Epithelial cell of esophagus (primary cell): ENCODE measurements around the gene SPRR4.

Source experiments
- DNase-seq: peaks from one replicate; pipeline ENCODE4 v3.0.0; 2010; ENCODE audit warnings: low read depth
- H3K4me3 ChIP-seq: 2 replicates; pipeline ENCODE4 v1.5.1; 2011; ENCODE audit warnings: mild to moderate bottlenecking, low read length, control low read depth
- TF ChIP-seq, protein P1 (sequence below): IDR thresholded peaks from 2 replicates; pipeline ENCODE4 v1.5.1; 2011; ENCODE audit warnings: low read depth, mild to moderate bottlenecking, low read length, control low read depth, inconsistent platforms; ENCODE audit not compliant: insufficient read depth; ENCODE audit errors: missing control alignments

Gene SPRR4

DNA sequence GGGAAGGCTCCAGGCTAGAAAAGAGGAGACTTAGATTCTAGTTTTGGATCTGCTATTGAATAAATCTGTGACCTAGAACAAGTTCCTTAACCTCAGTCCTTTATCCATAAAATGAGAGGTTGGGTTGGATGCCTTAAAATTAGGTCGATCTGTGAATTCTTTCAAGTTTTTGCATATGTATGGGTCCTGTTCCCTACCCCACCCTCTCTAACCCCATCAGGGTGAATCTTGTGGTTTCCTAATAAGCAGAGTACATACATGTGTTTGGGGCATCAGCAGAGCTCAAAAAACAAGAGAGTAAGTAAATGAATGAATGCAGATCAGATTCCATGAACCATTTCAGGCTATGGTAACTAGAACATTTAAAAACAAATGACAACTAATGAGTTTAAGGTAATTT, 6.2 kb downstream of the SPRR4 start:
- TF ChIP-seq, protein P1, sequence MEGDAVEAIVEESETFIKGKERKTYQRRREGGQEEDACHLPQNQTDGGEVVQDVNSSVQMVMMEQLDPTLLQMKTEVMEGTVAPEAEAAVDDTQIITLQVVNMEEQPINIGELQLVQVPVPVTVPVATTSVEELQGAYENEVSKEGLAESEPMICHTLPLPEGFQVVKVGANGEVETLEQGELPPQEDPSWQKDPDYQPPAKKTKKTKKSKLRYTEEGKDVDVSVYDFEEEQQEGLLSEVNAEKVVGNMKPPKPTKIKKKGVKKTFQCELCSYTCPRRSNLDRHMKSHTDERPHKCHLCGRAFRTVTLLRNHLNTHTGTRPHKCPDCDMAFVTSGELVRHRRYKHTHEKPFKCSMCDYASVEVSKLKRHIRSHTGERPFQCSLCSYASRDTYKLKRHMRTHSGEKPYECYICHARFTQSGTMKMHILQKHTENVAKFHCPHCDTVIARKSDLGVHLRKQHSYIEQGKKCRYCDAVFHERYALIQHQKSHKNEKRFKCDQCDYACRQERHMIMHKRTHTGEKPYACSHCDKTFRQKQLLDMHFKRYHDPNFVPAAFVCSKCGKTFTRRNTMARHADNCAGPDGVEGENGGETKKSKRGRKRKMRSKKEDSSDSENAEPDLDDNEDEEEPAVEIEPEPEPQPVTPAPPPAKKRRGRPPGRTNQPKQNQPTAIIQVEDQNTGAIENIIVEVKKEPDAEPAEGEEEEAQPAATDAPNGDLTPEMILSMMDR = no peak
- no peak for DNase-seq
- no peak overlapping the region for H3K4me3 ChIP-seq

DNA sequence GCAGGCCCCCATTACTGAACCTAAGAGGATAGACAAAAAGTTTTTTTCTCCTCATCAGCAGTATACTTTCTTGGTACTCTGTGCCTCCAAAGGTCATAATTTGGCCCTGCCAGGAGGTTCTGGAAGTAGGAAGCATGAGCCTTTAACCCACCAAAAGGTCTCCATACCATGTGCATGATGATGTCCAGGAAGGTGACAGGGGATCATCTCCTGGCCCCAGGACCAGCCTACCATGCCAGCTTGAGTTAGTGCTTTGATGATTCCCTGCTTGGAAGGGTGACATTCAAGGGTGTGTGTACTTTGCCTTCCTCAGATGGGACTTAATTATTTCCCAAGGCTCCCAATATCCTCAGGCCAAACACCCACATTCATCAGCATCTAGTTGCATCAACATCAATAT, 7.2 kb downstream of the SPRR4 start:
- no peak overlapping the region for H3K4me3 ChIP-seq
- no peak for DNase-seq
- TF ChIP-seq, protein P1 = no peak

DNA sequence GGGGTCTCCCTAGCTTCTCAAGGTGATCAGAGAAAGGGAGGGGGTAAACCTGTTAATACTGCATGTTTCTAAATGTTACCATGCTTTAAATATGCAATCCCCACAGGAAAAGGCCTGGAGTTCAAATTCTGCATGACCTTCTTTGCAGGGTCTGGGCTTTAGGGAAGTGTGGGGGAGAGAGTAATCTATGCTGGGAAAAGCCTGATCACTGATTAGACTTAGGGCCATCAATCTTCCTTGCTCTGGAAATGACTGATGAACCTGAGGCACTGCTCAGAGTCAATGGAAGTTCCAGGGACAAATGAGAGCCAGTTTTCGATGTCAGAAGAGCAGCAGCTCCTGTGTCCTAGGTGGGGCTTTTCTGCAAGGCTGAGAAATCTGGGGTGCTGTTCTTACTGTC, 10.2 kb downstream of the SPRR4 start:
- TF ChIP-seq, protein P1 = no peak
- no peak overlapping the region for H3K4me3 ChIP-seq
- DNase-seq = no peak

DNA sequence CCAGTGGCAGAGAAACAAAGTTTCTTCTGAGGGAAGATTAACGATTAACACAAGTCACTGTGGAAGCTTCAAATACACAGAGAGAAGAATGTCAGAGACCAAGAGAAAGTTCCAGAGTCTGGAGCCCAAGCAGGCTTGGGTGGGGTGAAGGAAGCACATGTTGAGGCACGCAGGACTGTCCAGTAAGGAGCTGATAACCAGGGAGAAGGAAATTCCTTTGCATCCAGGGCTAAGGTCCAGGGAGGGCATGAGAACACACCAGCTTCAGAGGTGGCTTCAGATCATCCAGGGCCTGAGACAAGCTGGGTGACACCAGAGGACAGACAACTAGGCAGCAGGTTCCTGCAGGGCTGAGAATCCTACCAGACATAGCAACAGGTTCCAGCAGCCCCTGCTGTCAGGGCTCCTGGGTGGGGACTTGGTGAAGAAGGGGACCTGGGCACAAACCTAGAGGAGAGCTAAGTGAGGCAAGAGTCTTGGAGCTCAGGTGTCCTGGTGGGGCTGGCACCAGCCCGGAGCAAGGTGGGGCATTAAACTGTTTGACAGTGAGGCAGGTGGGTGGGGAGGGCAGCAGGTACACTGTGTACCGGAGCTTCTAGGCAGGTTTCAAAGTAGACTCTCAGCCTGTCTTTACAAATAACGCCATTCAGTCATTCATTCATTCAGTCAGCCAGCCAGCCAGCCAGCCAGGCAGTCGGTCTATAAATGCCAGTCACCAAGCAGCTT, 10.9 kb downstream of the SPRR4 start:
- H3K4me3 ChIP-seq = no peak overlapping the region
- TF ChIP-seq, protein P1 = no peak
- no peak for DNase-seq

DNA sequence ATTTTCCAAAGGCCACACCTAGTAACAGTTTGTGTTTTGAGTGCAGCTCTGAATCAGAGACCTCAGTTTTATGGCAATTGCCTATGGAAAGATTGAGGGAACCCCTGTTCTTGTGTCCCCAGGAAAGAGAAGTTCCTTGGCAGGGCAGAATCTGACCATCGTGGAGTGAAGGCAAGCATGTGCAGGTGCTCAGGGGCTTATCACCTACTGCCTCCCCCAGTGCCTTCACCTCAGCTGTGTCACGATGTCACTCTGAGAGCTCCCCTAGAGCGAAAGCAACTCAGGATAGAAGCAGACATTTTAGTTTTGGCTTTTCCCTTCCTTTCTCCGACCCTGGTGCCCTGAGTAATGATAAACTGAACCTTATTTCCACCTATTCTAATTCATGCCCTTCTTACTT, 11.6 kb downstream of the SPRR4 start:
- DNase-seq = no peak
- H3K4me3 ChIP-seq = no peak overlapping the region
- TF ChIP-seq, protein P1 = no peak

DNA sequence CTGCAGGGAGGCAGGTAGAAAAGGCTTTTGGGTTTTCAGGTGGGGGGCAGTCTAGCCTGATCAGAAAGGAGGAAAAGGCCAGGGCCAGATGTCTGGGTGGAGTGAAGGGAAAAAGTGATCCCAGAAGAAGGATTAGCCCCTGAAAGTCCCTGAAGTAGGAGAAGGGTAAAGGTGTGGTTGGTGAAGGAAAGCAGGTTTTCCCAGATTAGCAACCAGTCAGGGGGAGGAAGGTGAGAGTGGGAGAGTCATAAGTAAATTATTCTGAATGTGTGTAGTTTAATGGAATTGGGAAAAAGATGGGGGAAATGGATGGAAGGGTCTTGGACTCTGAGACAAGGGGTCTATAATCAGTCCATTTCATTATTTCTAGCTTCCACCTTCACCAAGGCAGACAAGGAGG, 12.8 kb downstream of the SPRR4 start:
- TF ChIP-seq, protein P1 = no peak
- peak; percentile 74 for DNase-seq
- no peak overlapping the region for H3K4me3 ChIP-seq

DNA sequence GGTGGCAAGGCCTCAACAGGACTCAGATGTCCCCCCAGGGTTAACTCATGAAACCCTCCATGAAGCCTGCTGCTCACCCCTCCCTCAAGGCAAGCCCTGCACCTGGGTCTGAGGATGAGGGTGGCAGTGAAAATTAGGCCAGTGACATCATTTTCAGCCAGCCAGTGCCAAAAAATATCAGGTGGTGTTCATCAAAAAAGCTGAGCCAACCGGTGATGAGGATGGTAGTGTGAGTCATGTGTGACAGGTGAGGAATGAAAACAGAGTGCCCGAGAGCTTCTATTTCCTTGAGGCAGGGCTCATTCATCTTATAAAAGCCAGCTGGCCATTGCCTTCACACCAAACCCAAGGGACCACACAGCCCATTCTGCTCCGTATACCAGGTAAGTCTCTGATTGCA, 13.3 kb downstream of the SPRR4 start, which contains the start of gene SPRR1A:
Gene SPRR1A (plus strand): TSS at position 339 of the 400 bp plus-strand sequence. CDS start 1,150 bp downstream, outside the sequence.
- peak within 1 kb of the TSS; percentile 37 for H3K4me3 ChIP-seq
- peak; percentile 86 for DNase-seq
- TF ChIP-seq, protein P1 = no peak
